ENCODE data around the gene ANO10. TPM values are rescaled to one million over a fixed set of nuclear protein-coding genes. Genes with fewer than 3 reads are reported as not detected.

Gene ANO10
- total RNA-seq, 1 experiment from 2014 or later = 26.8 TPM

GRCh38 chr3:43644443-43644842 is 22.6 kb upstream of the ANO10 start:
- Mint-ChIP-seq H3K9me3 (ENCODE audit: low read depth, unreplicated experiment) (peaks cover 3% of the 10 kb centered on the region), H3K27ac (ENCODE audit: unreplicated experiment) (no peak overlapping the region), H3K4me3 (ENCODE audit: low read depth, unreplicated experiment) (no peak overlapping the region), H3K4me1 (ENCODE audit: low read depth, unreplicated experiment) (peaks cover 17% of the 10 kb centered on the region), H3K27me3 (ENCODE audit: unreplicated experiment) (no peaks in the 10 kb centered on the region), H3K36me3 (ENCODE audit: insufficient read depth, unreplicated experiment) (no peaks in the 10 kb centered on the region)
- CTCF ChIA-PET = no interaction called here
- no peak for TF ChIP-seq CTCF (IDR thresholded peaks at IDR 0.05; ENCODE audit: unreplicated experiment)
- BruUV-seq (replicated peaks) = no TSS peak
- no peak for DNase-seq
- intact Hi-C loops (cut with micrococcal nuclease; ENCODE audit: unreplicated experiment) = no loop called here

GRCh38 chr3:43641306-43642114 is 19.7 kb upstream of the ANO10 start:
- CTCF ChIA-PET = interaction anchor here (0.5 to 0.6 kb wide), 2 partner anchors 95 to 725 kb away, joined by 3 to 8 read pairs; no protein-coding TSS in a partner anchor
- peaks cover 5% of the 10 kb centered on the region for H3K36me3 Mint-ChIP-seq (ENCODE audit: insufficient read depth, unreplicated experiment)
- intact Hi-C loops (cut with micrococcal nuclease; ENCODE audit: unreplicated experiment) = no loop called here
- no peak for DNase-seq
- no peak for TF ChIP-seq CTCF (IDR thresholded peaks at IDR 0.05; ENCODE audit: unreplicated experiment)
- no peaks in the 10 kb centered on the region for H3K9me3 Mint-ChIP-seq (ENCODE audit: low read depth, unreplicated experiment)
- peaks cover 10% of the 10 kb centered on the region for H3K4me1 Mint-ChIP-seq (ENCODE audit: low read depth, unreplicated experiment)
- no TSS peak for BruUV-seq (replicated peaks)
- H3K27me3 Mint-ChIP-seq (ENCODE audit: unreplicated experiment) = no peaks in the 10 kb centered on the region
- no peak overlapping the region for H3K27ac Mint-ChIP-seq (ENCODE audit: unreplicated experiment)
- no peak overlapping the region for H3K4me3 Mint-ChIP-seq (ENCODE audit: low read depth, unreplicated experiment)

- Mint-ChIP-seq H3K27ac (ENCODE audit: unreplicated experiment) (no peak overlapping the region), H3K36me3 (ENCODE audit: insufficient read depth, unreplicated experiment) (peaks cover 5% of the 10 kb centered on the region), H3K4me3 (ENCODE audit: low read depth, unreplicated experiment) (no peak overlapping the region), H3K4me1 (ENCODE audit: low read depth, unreplicated experiment) (peaks cover 8% of the 10 kb centered on the region), H3K27me3 (ENCODE audit: unreplicated experiment) (no peaks in the 10 kb centered on the region), H3K9me3 (ENCODE audit: low read depth, unreplicated experiment) (no peaks in the 10 kb centered on the region)
- CTCF ChIA-PET = no interaction called here
- DNase-seq = no peak
- no TSS peak for BruUV-seq (replicated peaks)
- no peak for TF ChIP-seq CTCF (IDR thresholded peaks at IDR 0.05; ENCODE audit: unreplicated experiment)
- intact Hi-C loops (cut with micrococcal nuclease; ENCODE audit: unreplicated experiment) = no loop called here
These were observed 18.9 kb upstream of the ANO10 start for GRCh38 chr3:43640681-43641080.

GRCh38 chr3:43638594-43639447 is 17.0 kb upstream of the ANO10 start:
- Mint-ChIP-seq H3K36me3 (ENCODE audit: insufficient read depth, unreplicated experiment) (peaks cover 5% of the 10 kb centered on the region), H3K4me3 (ENCODE audit: low read depth, unreplicated experiment) (peak overlapping the region; percentile 55), H3K4me1 (ENCODE audit: low read depth, unreplicated experiment) (peaks cover 8% of the 10 kb centered on the region), H3K27ac (ENCODE audit: unreplicated experiment) (peak overlapping the region; percentile 69), H3K9me3 (ENCODE audit: low read depth, unreplicated experiment) (no peaks in the 10 kb centered on the region), H3K27me3 (ENCODE audit: unreplicated experiment) (no peaks in the 10 kb centered on the region)
- CTCF ChIA-PET = interaction anchor here (0.6 kb wide), 2 partner anchors 19 to 136 kb away, joined by 3 read pairs; no protein-coding TSS in a partner anchor
- intact Hi-C loops (cut with micrococcal nuclease; ENCODE audit: unreplicated experiment) = loop anchor here (1.0 to 10.0 kb wide), 2 partner anchors 95 to 126 kb away; no protein-coding TSS in a partner anchor
- no TSS peak for BruUV-seq (replicated peaks)
- peak; percentile 79 for DNase-seq
- peak; percentile 49 for TF ChIP-seq CTCF (IDR thresholded peaks at IDR 0.05; ENCODE audit: unreplicated experiment)
